Hematopoietic multipotent progenitor cell treated with erythropoietin and hydrocortisone succinate and interleukin-3 and kit ligand, for 15 days (in vitro differentiated cells): ENCODE data around the gene HIPK2.
"Not testable (repeated sequence)": the region's sequence is repeated elsewhere in the genome, so short reads cannot be mapped to it uniquely, and the experiment has no call there.

Source experiments
- DNase-seq: peaks from one replicate; pipeline ENCODE4 v3.0.0-alpha.2; 2015; ENCODE audit warnings: low spot score

The HIPK2 gene

GRCh38 chr7:139566736-139567646 is 210.8 kb downstream of the HIPK2 start:
- no peak for DNase-seq

- no peak for DNase-seq
Observed at GRCh38 chr7:139566075-139566474, 211.7 kb downstream of the HIPK2 start.

GRCh38 chr7:139563856-139564255 is 213.9 kb downstream of the HIPK2 start:
- no peak for DNase-seq

GRCh38 chr7:139562961-139563565 is 214.7 kb downstream of the HIPK2 start:
- no peak for DNase-seq

- no peak for DNase-seq
Observed at GRCh38 chr7:139562491-139562890, 215.3 kb downstream of the HIPK2 start.

- no peak for DNase-seq
Observed at GRCh38 chr7:139560678-139561077, 217.1 kb downstream of the HIPK2 start.

- no peak for DNase-seq
Observed at GRCh38 chr7:139560199-139560598, 217.6 kb downstream of the HIPK2 start.

GRCh38 chr7:139559364-139560105 is 218.3 kb downstream of the HIPK2 start:
- no peak for DNase-seq

- no peak for DNase-seq
Observed at GRCh38 chr7:139557857-139558581, 219.8 kb downstream of the HIPK2 start.

GRCh38 chr7:139553991-139554700 is 223.7 kb downstream of the HIPK2 start:
- DNase-seq: not testable (repeated sequence)

GRCh38 chr7:139548302-139549028 is 229.3 kb downstream of the HIPK2 start:
- no peak for DNase-seq

GRCh38 chr7:139544645-139545044 is 233.2 kb downstream of the HIPK2 start:
- DNase-seq: no peak

GRCh38 chr7:139543801-139544603 is 233.8 kb downstream of the HIPK2 start:
- DNase-seq: peak; percentile 5

GRCh38 chr7:139542308-139543151 is 235.3 kb downstream of the HIPK2 start:
- no peak for DNase-seq

- DNase-seq: no peak
Observed at GRCh38 chr7:139541600-139542307, 236.0 kb downstream of the HIPK2 start.

- no peak for DNase-seq
Observed at GRCh38 chr7:139540203-139540602, 237.6 kb downstream of the HIPK2 start.

- no peak for DNase-seq
Observed at GRCh38 chr7:139538881-139539635, 238.7 kb downstream of the HIPK2 start.
